ENCODE results near the gene SAMD3.

GRCh38 chr6:130211691-130212090 is 11.1 kb downstream of the SAMD3 start:
- TF ChIP-seq POLR2A (IDR thresholded peaks at IDR 0.05) (no peak), CTCF (IDR thresholded peaks at IDR 0.05) (no peak), POLR2AphosphoS5 (IDR thresholded peaks at IDR 0.05) (no peak)

Measured in transverse colon (tissue), 4 donors.